ENCODE data around the gene ARHGEF6. TPM values are rescaled to one million over a fixed set of nuclear protein-coding genes. Genes with fewer than 3 reads are reported as not detected.

Gene ARHGEF6
- total RNA-seq, 1 donor from 2014 or later, result 16.2 TPM

GRCh38 chrX:136816975-136817374, 36.2 kb upstream of the ARHGEF6 start:
- Histone ChIP-seq H3K4me3 (no peak overlapping the region), H3K27me3 (no peaks in the 10 kb centered on the region)
- TF ChIP-seq POLR2AphosphoS5 (IDR thresholded peaks at IDR 0.05; ENCODE audit: insufficient read depth in 1 of 2, low read depth in 1 of 2), result no peak
- TF ChIP-seq POLR2A (IDR thresholded peaks at IDR 0.05), result no peak

GRCh38 chrX:136814847-136815750, 34.4 kb upstream of the ARHGEF6 start:
- H3K4me1 ChIP-seq, result no peaks in the 10 kb centered on the region

More at GRCh38 chrX:136816975-136817374, 36.2 kb upstream of the ARHGEF6 start:
- Histone ChIP-seq H3K27ac (no peak overlapping the region), H3K36me3 (no peaks in the 10 kb centered on the region), H3K9me3 (no peaks in the 10 kb centered on the region), H3K4me1 (no peaks in the 10 kb centered on the region)
- intact Hi-C loops (cut with DNase I), result no loop called here
- no peak for DNase-seq (ENCODE audit: extremely low spot score in 2 of 2)

GRCh38 chrX:136812286-136812685, 31.6 kb upstream of the ARHGEF6 start:
- Histone ChIP-seq H3K9me3 (no peaks in the 10 kb centered on the region), H3K4me3 (no peak overlapping the region), H3K27ac (no peak overlapping the region), H3K27me3 (no peaks in the 10 kb centered on the region), H3K4me1 (no peaks in the 10 kb centered on the region), H3K36me3 (no peaks in the 10 kb centered on the region)
- intact Hi-C loops (cut with DNase I), result no loop called here
- TF ChIP-seq POLR2A (IDR thresholded peaks at IDR 0.05) (no peak), CTCF (IDR thresholded peaks at IDR 0.05) (no peak), POLR2AphosphoS5 (IDR thresholded peaks at IDR 0.05; ENCODE audit: insufficient read depth in 1 of 2, low read depth in 1 of 2) (no peak)
- no peak for DNase-seq (ENCODE audit: extremely low spot score in 2 of 2)

More at GRCh38 chrX:136814847-136815750, 34.4 kb upstream of the ARHGEF6 start:
- no peak for DNase-seq (ENCODE audit: extremely low spot score in 2 of 2)
- Histone ChIP-seq H3K4me3 (no peak overlapping the region), H3K36me3 (no peaks in the 10 kb centered on the region), H3K9me3 (no peaks in the 10 kb centered on the region), H3K27me3 (no peaks in the 10 kb centered on the region), H3K27ac (no peak overlapping the region)
- intact Hi-C loops (cut with DNase I), result no loop called here
- TF ChIP-seq POLR2AphosphoS5 (IDR thresholded peaks at IDR 0.05; ENCODE audit: insufficient read depth in 1 of 2, low read depth in 1 of 2) (no peak), CTCF (IDR thresholded peaks at IDR 0.05) (no peak), POLR2A (IDR thresholded peaks at IDR 0.05) (no peak)

GRCh38 chrX:136810493-136810892, 29.8 kb upstream of the ARHGEF6 start:
- intact Hi-C loops (cut with DNase I), result no loop called here
- Histone ChIP-seq H3K27me3 (no peaks in the 10 kb centered on the region), H3K4me3 (no peak overlapping the region), H3K27ac (no peak overlapping the region), H3K36me3 (no peaks in the 10 kb centered on the region), H3K4me1 (no peaks in the 10 kb centered on the region), H3K9me3 (no peaks in the 10 kb centered on the region)
- TF ChIP-seq CTCF (IDR thresholded peaks at IDR 0.05), result no peak
- no peak for TF ChIP-seq POLR2A (IDR thresholded peaks at IDR 0.05)
- no peak for TF ChIP-seq POLR2AphosphoS5 (IDR thresholded peaks at IDR 0.05; ENCODE audit: insufficient read depth in 1 of 2, low read depth in 1 of 2)
- no peak for DNase-seq (ENCODE audit: extremely low spot score in 2 of 2)

GRCh38 chrX:136806891-136807410, 26.2 kb upstream of the ARHGEF6 start:
- no peaks in the 10 kb centered on the region for H3K36me3 ChIP-seq

More at GRCh38 chrX:136806891-136807410, 26.2 kb upstream of the ARHGEF6 start:
- Histone ChIP-seq H3K4me1 (no peaks in the 10 kb centered on the region), H3K27me3 (no peaks in the 10 kb centered on the region), H3K4me3 (no peak overlapping the region), H3K27ac (no peak overlapping the region), H3K9me3 (no peaks in the 10 kb centered on the region)
- intact Hi-C loops (cut with DNase I), result no loop called here
- DNase-seq (ENCODE audit: extremely low spot score in 2 of 2), result no peak
- TF ChIP-seq POLR2A (IDR thresholded peaks at IDR 0.05) (no peak), CTCF (IDR thresholded peaks at IDR 0.05) (no peak), POLR2AphosphoS5 (IDR thresholded peaks at IDR 0.05; ENCODE audit: insufficient read depth in 1 of 2, low read depth in 1 of 2) (no peak)

Measured in vagina (tissue), 2 donors.